HG02884 (cell line): ENCODE data around the gene ADIPOQ.
"Not testable (repeated sequence)": the region's sequence is repeated elsewhere in the genome, so short reads cannot be mapped to it uniquely, and the experiment has no call there.

Source experiments
- ATAC-seq: cut with Tn5 transposase; IDR thresholded peaks from one replicate; pipeline ENCODE4 v1.9.1; 2021; ENCODE audit warnings: mild to moderate bottlenecking, moderate library complexity; ENCODE audit not compliant: unreplicated experiment

ADIPOQ gene

DNA sequence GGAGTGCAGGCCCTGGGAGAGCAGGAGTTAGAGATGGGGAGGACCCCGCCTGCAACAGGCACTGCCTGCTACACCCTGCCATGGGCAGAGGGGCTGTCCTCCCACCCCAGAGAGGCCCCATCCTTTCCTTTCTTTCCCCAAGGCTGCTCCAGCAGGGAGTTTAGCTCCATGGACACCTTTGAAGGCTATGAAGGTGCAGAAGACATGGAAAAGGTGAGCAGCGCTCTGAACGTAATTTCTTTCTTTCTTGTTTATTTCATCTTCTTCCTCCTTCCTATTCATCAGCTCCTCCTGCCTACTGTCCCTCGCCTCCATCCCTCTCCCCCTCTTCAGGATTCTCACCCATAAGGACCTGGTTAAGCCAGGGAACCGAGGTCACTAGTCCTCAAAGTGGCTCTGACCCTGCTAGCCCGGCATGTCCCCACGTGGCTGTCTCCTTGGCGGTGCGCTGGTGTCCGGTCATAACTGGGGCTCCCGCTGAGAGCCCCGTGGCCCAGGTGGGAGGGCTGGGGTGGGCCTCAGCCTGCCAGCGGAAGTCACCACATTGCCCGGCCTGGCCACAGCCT is 16.0 kb upstream of the ADIPOQ start:
- ATAC-seq = no peak

DNA sequence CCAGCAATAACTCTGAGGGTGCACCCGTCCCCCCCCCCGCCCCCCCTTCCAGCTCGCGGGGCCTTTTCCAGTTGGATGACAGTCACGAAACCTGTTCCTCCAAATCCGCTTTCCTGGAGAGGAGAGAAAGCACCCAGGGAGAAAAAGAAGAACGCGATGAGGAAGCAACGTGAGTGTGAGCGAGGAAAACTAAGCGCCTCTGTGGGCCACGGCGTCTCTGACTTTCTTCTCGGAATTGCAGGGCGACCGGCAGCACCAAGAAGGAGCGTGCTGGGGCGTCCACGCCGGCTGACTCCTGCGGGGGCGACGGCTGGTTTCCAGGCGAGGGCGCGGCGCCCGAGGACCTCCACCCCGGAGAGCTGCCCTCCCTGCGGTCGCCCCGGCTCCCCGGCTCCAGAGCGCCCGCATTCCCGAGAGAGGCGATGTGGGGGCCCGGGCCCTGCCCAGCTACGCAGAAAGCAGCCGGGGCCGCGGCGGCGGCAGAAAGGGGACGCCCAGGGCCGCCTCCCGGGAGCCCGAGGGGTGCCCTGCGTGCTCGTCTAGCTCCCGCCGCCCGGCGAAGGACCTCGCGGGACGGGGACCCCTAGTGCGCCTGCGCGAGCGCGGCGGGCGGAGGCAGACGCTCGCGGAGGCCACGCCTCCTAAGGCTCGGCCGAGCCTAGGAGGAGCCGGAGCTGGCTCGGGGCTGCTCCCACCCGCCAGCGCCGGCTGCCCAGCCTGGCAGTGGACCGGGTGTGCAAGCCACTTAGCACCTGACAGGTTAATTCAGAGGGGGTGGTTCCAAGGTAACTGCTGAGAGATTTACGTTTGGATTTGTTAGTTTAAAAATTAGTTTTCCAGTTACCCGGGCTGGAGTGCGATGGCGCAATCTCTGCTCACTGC is 15.3 kb upstream of the ADIPOQ start:
- peak; percentile 84 for ATAC-seq

DNA sequence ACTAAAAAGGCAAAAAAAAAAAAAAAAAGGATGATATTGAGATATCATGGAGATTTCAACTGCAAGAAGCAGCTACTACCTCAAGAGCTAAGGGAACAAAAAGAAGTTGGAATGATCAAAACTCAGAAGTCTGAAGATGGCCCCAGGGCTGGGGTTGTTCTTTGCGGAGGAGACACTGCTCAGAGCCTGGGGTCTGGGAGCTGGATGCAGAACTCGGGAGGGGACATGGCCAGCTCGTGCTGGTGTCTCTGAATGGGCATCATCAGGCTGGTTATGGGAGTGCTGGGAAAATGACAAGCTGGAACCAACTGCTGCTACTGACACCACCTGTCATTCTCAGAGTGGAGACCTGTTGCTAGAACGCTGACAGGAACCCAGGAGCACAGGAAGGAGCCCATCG is 14.2 kb upstream of the ADIPOQ start:
- no peak for ATAC-seq

DNA sequence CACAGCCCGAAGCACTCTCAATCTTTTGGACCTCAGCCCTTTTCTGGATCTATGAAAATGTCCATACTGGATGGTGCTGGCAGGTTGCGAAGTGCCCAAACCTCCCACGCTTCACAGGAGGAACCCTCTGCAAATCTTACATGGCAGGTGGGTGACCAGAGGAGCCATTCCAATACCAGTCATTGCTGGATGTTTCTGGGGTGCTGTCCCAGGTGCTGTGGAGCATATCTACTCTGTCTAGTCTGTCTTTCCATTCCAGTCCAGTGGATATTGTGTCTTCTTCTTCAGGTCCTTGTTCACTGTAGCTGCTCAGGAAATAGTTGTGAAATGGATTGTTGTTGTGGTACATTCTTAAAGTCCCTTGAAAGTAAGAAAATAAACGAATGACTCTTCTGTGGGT is 10.7 kb upstream of the ADIPOQ start:
- no peak for ATAC-seq

DNA sequence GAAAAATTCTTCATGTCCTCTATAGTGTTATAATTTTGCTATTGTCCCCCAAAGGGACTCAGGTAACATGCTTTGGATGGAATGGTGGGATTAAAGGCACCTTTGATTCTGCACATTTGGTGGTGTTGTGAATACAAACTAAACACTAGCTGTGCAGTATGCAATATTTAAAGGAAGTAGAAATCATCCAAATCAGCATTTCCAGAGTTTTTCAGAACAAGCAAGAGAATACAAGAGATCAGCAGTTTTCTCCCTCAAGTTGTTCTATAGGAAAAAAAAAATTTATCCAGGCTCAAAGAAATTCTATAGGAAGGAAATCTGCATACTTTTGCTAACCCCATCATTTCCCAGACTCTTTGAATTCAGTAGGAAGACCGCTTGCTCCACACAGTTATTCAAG is 10.2 kb upstream of the ADIPOQ start:
- ATAC-seq = no peak

DNA sequence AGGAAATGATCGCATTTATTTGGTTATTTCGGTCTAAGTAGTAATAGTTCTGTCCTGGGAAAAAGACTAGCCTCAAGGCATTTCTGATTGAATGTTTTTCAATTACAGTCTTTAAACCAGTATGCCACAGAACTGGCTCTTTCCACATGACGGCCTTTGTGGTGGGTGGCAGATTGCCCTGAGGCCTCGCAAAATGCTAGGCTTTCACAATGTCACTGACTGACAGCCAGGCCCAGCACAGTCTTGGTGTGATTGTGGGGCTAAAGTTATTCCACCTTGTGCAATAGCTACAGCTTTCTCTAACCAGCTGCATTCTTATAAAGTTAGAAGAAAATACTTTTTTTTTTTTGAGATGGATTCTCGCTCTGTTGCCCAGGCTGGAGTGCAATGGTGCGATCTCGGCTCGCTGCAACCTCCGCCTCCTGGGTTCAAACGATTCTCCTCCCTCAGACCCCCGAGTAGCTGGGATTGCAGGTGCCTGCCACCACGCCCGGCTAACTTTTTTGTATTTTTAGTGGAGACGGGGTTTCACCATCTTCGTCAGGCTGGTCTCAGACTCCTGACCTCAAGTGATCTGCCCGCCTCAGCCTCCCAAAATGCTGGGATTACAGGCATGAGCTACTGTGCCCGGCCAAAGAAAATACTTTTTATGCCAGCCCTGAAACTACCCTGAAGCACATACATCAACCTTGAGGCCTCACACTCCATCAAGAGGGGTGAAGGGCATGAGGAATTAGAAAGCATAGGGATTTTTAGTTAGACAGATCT is 2.5 kb upstream of the ADIPOQ start:
- ATAC-seq = no peak

DNA sequence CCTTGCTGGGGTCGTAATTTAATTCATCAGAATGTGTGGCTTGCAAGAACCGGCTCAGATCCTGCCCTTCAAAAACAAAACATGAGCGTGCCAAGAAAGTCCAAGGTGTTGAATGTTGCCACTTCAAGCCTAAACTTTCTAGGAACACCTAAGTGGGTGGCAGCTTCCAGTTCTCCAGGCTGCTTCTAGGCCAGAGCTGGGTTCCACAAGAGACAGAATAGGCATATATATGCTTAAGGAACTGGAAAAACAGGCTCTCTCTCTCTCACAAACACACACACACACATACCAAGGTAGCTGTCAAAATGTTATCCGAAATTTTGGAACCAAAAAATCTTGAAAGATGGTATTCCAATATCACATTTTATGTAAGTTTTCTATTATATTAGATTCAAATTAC is 890 bp upstream of the ADIPOQ start:
- ATAC-seq = no peak

DNA sequence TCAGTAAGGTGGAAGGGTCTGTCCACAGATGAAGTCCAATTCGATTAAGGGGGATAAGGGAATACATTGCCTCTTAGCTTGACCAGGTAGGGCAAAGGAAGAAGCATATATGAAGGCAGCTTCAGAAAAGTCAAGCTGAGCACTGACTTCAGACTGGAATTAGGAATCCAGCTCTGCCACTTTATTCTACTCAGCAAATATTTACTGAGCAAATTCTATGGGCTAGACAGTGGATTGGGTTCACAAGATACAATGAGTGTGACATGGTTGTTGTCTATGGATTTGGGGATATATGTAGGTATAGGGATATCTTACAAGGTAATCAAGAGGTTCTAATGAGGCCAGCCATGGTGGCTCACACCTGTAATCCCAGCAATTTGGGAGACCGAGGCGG is 526 bp downstream of the ADIPOQ start:
- no peak for ATAC-seq

DNA sequence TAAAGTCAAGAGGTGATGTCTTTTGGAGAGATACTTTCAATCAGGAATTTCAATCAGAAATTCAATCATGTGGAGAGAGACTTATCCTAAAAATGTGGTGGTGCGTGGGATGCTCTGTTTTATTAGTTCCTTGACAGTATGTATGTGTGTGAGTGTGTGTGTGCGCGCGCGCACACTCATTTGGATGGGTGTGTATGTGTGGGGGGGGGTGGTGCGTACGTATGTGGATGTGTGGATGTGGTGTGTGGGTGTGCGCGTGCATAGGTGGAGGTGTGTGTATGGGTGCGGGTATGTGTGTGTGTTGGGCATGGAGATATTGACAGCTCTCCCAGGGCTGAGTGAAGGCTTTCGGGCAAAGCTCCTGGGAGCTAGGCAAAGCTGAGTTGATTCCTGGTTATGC is 2.4 kb downstream of the ADIPOQ start:
- ATAC-seq = no peak

DNA sequence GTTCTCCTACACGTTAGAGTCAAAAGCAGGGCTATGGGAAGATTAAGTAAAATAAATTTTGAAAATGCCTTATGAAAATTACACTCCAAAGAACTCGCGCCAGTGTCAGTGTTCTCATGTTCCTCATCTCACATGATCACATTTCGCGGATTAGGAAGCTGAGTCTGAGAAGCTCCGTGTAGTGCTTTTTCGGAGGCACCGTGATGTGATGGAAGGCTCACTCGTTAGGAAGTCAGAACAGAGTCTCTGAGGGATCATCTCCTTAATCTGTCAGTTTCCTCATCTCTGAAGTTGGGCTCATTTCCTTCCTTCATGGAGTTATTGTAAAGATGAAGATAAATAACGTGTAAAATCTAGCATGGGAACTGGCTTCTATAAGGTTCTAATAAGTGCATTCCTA is 3.2 kb downstream of the ADIPOQ start:
- ATAC-seq = no peak

DNA sequence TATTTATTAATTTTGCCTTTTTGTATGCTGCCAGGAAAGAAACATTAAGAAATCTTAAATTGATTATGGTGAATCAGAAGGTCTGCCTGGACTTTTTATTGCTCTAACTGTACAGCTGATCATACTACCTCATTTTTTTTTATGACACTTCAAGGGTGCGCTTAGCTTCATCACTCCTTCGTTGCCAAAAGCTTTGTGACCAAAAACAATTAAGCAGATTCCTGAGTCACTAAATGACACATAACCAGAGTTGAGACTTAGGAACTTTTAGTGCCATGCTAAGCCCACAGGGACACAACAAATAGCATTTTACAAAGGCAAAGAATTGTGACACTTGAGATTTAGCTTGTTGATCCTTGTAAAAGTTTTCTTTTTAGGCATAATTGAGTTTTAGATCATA is 4.9 kb downstream of the ADIPOQ start:
- no peak for ATAC-seq

DNA sequence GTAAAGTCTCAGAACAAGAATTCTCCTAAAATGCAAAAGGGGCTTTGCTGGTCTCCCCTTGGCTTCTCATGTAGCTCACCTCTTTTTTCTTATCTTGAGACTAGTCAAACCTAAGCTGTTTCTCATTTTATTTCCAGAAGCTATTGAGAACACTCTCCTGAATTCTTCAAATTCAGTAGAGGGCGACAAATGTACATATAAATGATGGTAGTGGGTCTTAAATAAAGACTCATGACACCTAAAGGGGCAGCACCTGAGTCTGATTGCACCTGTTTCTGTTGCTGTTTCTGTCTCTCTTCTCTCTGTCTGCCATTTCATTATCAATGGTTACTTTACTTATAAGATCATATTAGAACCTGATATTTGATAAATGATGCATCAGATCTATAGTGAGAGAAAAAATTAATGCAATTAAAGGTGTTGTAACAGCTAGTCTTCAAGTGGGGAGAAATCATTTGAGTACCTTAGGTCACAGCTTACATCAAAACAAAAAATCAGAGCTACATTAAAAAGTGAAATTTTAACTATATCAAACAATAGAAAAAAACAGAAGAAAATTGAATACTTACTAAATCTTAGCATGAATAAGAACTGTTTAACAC is 7.0 kb downstream of the ADIPOQ start:
- no peak for ATAC-seq

DNA sequence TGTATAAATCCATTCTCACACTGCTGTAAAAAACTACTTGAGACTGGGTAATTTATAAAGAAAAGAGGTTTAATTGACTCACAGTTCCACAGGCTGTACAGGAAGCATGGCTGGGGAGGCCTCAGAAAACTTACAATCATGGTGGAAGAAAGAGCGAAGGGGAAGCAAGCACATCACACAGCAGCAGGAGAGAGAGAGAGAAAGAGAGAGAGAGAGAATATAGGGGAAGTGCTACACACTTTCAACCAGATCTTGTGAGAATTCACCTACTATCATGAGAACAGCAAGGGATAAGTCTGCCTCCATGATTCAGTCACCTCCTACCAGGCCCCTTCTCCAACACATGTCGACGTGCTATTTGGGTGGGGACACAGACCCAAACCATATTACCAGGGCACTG is 9.3 kb downstream of the ADIPOQ start:
- not testable (repeated sequence) for ATAC-seq

DNA sequence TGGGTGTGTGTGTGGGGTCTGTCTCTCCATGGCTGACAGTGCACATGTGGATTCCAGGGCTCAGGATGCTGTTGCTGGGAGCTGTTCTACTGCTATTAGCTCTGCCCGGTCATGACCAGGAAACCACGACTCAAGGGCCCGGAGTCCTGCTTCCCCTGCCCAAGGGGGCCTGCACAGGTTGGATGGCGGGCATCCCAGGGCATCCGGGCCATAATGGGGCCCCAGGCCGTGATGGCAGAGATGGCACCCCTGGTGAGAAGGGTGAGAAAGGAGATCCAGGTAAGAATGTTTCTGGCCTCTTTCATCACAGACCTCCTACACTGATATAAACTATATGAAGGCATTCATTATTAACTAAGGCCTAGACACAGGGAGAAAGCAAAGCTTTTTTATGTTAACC is 10.5 kb downstream of the ADIPOQ start:
- no peak for ATAC-seq

DNA sequence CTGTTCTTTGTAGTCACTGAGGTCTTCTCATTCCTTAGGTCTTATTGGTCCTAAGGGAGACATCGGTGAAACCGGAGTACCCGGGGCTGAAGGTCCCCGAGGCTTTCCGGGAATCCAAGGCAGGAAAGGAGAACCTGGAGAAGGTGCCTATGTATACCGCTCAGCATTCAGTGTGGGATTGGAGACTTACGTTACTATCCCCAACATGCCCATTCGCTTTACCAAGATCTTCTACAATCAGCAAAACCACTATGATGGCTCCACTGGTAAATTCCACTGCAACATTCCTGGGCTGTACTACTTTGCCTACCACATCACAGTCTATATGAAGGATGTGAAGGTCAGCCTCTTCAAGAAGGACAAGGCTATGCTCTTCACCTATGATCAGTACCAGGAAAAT is 11.6 kb downstream of the ADIPOQ start:
- ATAC-seq = no peak

DNA sequence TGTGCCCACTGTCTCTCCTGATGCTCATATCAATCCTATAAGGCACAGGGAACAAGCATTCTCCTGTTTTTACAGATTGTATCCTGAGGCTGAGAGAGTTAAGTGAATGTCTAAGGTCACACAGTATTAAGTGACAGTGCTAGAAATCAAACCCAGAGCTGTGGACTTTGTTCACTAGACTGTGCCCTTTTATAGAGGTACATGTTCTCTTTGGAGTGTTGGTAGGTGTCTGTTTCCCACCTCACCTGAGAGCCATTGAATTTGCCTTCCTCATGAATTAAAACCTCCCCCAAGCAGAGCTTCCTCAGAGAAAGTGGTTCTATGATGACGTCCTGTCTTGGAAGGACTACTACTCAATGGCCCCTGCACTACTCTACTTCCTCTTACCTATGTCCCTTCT is 12.4 kb downstream of the ADIPOQ start:
- no peak for ATAC-seq

DNA sequence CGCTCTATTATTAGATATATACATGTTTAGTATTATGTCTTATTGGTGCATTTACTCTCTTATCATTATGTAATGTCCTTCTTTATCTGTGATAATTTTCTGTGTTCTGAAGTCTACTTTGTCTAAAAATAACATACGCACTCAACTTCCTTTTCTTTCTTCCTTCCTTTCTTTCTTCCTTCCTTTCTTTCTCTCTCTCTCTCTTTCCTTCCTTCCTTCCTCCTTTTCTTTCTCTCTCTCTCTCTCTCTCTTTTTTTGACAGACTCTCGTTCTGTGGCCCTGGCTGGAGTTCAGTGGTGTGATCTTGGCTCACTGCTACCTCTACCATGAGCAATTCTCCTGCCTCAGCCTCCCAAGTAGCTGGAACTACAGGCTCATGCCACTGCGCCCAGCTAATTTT is 15.2 kb downstream of the ADIPOQ start:
- no peak for ATAC-seq

DNA sequence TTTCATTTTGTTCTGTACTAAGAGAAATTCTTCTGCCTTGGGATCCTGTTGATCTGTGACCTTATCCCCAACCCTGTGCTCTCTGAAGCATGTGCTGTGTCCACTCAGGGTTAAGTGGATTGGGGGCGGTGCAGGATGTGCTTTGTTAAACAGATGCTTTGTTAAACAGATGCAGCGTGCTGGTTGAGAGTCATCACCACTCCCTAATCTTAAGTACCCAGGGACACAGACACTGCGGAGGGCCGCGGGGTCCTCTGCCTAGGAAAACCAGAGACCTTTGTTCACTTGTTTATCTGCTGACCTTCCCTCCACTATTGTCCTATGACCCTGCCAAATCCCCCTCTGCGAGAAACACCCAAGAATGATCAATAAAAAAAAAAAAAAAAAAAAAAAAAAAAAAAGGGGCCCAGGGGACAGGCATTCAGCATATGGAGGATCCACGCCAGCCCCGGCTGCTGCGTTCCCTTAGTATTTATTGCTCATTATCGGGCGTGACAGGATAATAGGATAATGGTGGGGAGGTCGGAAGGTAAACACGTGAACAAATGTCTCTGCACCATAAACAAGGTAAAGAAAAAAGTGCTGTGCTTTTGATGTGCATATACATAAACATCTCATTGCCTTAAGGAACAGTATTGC is 22.8 kb downstream of the ADIPOQ start:
- ATAC-seq = not testable (repeated sequence)

DNA sequence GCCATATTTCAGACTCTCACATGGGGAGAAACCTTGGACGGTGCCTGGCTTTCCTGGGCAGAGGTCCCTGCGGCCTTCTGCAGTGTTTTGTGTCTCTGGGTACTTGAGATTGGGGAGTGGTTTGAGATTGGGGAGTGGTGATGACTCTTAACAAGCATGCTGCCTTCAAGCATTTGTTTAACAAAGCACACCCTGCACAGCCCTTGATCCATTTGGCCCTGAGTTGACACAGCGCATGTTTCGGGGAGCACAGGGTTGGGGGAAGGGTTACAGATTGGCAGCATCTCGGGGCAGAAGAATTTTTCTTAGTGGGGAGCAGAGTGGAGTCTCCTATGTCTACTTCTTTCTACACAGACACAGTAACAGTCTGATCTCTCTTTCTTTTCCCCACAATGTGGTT is 23.6 kb downstream of the ADIPOQ start:
- ATAC-seq = not testable (repeated sequence)

DNA sequence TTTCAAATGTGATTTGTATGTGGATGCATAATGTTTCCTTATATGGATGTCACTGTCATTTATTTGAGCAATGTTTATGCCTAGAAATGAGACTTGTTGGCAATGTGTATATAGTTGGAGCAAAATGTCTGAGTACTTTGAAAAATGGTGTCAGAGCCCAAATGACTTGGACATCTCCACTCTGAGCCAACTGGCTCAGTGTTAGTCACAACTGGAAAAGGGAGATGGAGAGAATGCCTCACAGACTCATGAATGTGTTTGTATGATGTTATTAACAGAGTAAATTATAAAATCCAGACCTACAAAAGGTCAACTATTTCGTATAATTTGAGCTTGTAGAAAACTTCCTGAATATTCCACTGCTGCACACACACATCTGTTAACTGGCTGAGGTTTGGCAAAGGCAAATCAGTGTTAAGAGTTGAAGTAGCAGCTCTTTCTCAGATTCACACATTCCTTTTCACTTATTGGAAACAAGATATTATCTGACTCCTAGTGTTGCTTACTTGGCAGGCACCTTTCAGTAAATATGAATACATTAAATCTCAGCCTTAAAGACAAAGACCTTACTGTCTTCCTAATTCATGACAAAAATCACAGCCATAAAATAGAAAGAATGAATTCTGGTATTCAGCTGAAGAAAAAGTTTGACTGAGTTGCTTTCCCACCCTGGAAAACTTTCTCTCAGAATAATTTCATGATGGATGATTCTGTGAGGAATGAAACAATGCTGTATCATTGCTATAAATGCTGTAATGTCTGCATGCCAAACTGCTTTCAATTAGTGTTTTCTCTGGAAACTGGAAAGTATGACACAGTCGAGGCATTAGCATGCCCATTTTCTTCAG is 27.0 kb downstream of the ADIPOQ start:
- ATAC-seq = no peak
